ENCODE results near the gene CPNE5.
A peak's percentile ranks its signal among the peaks of the same experiment; 100 is the strongest.

GRCh38 chr6:36759148-36759759 is 80.0 kb downstream of the CPNE5 start:
- TF ChIP-seq CTCF (IDR thresholded peaks at IDR 0.05): peak; percentile 92 to 97 (median 94)
- peak; percentile 62 for TF ChIP-seq POLR2AphosphoS5 (IDR thresholded peaks at IDR 0.05)

Measured in prostate gland (tissue), 2 donors.